ENCODE measurements around the gene PSAP.
"Not testable (repeated sequence)": the region's sequence is repeated elsewhere in the genome, so short reads cannot be mapped to it uniquely, and the experiment has no call there.

PSAP gene

DNA sequence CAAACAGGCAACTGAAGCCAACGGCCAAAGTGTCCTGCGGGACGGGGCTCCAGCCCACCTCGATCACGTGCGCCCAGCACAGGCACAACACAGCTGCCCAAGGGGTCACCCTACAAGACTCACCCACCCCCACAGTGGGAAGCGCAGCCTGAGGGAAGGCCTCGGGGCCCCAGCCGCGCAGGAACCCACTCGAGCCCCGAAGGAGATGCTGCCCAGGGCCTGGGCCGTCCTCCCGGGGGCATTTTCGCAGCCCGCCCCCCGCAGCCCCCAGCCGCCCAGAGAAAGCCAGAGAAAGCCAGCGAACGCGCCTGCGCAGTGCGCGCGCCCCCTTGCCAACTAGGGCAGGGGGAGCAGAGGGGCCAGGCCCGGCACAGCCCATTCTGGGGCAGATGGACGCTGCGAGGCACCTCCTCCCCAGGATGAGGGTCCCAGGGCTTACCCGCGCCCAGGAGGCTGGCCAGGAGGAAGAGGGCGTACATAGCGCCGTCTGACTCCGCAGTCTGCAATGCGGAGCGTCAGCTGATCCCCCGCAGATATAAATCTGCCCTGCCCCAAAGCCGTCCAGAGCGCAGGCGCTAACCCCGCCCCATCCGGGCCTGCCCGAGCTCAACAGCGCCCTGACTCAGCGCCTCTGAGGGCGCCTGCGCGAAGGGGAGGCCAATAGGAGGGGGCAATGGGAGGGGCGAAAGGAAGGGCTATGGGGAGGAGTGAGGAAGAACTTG, at the start of gene PSAP:
PSAP (minus strand) TSS at position 509 of the 722 bp plus-strand sequence; CDS start at position 479, 30 bp downstream.
- DNase-seq: peak; percentile 93 to 96 (median 93)

DNA sequence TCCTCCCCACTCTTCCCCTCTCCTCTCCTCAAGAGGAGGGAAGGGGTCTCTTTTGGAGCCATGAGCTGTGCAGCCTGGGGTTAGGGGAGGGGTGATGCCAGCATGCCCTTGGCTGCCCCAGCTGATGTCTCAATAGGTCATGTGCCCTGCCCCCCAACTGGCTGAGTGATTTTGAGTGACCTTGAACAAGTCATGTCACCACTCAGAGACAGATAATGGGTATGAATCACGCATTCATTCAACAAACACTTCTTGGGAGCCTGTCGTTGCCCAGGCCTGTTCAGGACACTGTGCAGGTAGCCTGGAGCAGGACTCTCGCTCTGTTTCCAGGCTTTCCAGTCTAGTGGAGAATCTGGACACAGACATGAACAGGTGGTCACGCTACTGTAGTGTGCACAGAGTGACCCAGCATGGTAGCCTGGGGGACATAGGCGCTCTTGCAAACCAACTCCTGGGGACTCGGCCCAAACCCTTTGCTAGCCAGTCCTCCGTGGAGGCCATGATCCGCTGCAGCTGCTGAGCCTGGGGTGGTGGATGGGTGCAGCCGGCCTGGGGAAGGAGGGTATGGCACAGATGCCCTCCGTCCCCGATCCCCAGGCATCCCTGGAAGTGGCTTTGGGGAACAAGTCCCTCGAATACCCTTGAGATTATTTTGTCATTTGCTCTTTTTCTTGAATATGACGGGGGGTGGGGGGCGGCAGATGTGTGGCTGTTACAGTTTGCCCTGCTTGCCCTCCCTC, 49.6 kb upstream of the PSAP start:
- DNase-seq: no peak

GRCh38 chr10:71899665-71900412, 48.8 kb upstream of the PSAP start:
- peak in 1 of 3 experiments; percentile 19 for DNase-seq

DNA sequence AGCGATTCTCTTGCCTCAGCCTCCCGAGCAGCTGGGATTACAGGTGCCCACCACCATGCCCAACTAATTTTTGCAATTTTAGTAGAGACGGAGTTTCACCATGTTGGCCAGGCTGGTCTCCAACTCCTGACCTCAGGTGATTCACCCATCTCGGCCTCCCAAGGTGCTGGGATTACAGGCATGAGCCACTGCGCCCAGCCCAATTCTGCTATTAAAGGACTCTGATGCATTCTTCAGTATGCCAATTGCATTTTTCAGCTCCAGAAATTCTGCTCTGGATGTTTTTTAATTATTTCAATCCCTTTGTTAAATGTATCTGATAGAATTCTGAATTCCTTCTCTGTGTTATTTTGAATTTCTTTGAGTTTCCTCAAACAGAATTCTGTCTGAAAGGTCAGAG, 47.3 kb upstream of the PSAP start:
- DNase-seq: not testable (repeated sequence)

DNA sequence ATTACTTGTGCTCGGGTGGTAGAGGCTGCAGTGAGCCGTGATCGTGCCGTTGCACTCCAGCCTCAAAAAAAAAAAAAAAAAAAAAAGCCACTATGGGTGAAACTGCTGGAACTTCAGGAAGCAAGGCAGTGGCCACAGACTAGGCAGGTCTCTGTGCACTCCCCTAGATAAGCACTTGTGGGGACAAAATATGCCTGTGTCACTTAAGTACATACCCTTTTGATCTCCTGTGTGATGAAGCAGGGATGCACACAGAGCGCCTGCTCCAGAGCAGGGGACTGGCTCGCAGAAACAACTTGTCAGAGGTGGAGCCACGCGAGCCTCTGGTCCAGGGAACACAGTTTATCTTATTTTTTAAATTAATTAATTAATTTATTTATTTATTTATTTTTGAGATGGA, 42.9 kb upstream of the PSAP start:
- DNase-seq: no peak

- DNase-seq: no peak
Observed at GRCh38 chr10:71893258-71893815, 42.3 kb upstream of the PSAP start.

DNA sequence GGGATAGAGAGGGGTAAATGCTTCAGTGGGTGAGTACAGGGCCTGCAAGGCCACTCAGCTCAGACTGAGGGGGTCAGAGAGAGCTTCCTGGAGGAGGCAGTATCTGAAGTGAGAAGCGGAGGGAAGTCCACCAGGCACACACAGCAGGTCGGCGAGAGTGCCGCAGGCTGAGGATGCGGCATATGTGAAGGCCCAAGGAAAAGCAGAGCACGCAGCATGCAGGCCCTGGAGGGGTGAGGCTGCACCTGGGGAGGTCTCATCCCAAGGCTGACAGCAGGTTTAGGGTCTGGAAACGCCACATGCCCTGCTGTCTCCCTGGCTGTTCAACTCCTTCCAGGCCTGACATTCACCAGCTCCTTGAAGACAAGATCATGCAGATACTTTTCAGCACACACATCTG, 40.4 kb upstream of the PSAP start:
- DNase-seq: no peak

DNA sequence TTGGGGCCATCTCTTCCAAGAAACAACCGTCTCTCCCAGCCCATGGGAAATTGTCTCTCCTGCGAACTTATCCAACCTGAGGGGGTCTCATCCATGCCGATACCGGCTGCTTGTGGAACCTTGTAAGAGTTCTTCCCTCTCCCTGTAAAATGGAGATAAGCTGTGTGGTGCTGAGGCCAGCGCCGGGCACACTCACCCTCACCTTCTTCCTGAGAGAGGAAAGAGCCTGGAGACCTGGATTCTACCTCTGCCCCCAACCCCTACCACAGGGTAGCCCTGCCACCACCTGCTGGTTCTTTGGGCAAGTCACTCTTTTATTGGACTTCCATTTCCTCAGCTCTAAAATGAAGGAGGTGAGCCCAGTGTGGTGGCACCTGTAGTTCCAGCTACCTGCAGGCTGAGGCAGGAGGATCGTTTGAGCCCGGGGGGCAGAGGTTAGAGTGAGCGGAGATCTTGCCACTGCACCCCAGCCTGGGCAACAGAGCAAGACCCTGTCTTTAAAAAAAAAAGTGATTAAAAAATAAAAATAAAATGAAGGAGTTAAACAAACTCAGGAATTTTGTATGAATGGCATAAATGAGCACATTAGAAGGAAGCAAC, 38.4 kb upstream of the PSAP start:
- DNase-seq: peak in 2 of 3 experiments; percentile 53 to 61

DNA sequence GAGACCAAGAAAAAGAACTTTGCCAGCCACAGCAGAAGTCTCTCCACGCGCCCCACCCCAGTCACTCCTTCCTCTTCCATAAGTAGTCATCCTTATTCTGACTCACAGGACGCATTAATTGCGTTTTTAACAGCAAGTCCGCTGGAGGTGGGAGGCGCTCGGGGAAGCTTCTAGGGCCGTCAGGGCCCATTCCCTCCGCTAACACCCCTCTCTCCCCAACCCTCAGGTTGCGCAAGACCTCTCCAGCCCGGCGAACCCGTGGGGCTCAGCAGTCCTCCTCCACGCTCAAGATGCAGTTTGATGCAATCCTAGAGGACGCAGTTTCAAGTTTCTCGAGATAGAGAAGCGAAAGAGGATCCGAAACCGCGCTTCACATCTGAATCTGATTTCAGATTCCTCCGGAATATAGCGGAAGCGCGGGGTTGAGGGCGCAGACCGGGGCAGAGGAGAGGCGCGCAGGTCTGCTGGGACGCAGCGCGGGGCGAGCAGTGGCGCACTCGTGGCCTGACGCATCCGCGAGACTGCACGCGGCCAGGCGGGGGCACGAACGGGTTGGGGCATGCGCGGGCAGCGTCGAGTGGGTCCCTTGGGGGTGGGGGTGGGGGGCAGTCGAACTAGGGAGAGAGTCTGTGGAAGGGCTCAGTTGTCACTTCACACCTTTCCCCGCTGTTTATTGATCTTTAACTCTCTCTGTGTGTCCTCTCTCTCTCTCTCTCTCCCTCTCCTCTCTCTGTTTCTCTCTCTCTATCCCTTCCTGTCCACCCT, 37.8 kb upstream of the PSAP start:
- DNase-seq: peak; percentile 30 to 75 (median 54)

DNA sequence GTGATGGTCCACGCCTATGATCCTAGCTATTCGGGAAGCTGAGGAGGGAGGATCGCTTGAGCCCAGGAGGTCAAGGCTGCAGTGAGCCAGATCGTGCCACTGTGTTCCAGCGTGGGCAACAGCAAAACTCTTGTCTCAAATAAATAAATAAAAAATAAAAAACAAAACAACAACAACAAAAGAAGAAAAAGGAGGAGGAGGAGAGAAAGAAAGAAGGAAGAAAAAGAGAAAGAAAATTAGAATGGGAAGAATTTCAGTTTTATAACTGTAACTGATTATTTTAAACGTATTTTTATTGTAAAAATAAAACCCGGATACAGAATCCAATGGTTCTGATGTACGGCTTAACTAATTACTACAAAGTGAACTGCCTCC, 37.2 kb upstream of the PSAP start:
- no peak for DNase-seq

DNA sequence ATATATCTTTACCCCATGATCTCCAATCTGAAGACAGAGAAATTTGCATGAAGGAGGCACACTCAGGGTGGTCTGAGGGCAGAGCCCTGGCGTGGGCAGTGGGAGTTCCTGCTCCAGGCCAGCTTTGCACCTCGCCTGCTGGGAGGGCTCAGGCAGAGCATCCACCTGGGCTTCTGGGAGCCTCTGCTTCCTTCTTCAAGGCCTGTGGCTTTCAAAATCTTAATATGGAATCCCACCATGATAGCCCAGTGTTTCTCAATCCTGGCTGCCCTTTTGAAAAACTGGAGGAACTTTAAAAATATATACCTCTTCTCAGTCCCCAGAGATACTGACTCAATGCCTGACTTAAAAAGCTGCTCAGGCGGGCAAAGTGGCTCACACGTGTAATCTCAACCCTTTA, 36.7 kb upstream of the PSAP start:
- DNase-seq: no peak

- DNase-seq: no peak
Observed at GRCh38 chr10:71882813-71883659, 32.0 kb upstream of the PSAP start.

- DNase-seq: no peak
Observed at GRCh38 chr10:71881647-71882355, 30.8 kb upstream of the PSAP start.

- not testable (repeated sequence) for DNase-seq
Observed at GRCh38 chr10:71881307-71881624, 30.2 kb upstream of the PSAP start.

DNA sequence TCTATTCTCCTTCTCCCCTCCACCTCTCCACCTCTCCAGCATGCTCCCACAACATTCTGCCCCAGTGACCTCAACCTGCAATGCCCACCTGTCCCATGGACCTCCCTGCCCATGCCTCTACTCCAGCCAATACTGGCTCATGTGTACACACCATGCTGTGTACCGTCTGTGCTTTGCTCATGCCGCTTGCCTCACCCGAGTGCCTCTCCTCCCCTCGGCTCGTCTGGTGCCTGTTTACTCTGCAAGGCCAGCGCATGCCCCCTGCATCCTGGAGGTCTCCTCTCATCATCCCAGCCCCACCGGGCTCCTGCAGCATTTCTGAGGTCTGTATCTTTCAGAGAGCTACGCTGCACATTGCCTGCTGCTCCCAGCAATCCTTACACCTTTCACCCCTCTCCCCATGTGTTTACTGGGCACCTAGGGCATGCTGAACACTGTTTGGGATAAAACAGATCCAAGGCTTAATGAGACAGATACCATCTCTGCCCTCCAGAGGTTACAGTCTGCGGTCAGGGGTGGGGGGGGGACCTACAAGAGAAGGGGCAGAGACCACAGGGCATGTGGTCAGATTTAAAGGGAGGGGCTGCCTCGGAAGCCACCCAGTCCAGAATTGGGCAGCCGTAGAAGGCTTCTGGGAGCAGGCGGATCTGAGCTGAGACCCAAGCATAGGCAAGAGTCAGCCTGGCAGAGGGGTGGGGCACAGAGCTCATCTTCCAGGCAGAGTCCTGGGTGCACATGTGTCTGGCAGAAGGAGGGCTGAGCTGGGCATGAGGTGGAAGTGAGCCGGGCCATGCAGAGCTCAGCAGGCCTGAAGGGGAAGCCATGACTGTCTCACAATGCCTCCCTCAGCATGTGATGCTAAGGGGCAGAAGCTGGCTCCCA, 29.6 kb upstream of the PSAP start:
- DNase-seq: no peak

DNA sequence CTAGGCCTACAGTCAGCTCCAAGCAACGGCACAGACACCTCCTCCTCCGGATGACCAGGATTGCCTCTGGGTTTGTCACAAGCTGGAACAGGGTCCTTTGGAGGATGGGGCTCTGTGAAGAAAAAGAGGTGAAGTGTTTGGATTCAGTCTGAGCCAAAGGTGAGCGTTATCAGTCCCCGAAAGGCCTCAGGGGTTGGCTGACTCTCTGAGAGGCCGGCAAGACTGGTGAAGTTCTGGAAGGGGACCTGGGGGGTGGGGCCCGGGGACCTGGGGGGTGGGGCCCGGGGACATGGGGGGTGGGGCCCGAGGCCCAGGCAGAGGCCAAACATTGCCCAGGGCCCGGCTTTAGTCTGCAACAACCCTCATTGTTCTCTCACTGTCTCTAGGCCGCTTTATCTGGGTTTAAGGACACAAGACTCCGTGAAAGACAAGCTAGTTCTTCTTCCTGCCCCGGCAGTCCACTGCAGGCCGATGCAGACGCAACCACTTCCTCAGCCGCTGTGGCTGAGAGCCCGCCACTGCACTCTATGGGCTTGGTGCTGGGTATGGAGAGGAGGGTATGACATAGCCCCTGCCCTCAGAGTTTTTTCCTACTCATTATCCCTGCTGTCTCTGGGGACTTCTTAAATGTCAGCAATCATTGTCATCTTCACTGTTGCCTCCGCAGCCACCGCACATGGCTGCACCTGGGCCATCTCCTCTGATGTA, 27.4 kb upstream of the PSAP start:
- DNase-seq: peak in 2 of 3 experiments; percentile 1 to 42

DNA sequence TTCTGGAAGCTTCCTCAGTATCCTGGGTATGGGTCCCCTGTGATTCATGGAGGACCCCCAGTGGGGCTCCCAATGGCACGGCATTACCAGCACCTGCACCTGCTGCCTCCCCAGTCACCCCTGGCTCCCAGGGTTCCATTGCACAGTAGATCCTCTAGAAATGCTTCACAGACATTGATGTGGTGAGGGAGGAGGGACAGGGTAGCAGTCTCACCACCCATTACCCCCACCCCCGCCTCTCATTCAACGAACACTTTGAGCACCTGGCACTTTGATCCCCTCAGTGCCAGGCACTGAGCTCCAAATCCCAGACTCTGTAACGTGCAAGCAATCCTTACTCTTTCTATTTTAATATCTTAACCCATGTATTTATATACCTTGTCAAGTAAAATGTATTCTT, 26.8 kb upstream of the PSAP start:
- DNase-seq: no peak

DNA sequence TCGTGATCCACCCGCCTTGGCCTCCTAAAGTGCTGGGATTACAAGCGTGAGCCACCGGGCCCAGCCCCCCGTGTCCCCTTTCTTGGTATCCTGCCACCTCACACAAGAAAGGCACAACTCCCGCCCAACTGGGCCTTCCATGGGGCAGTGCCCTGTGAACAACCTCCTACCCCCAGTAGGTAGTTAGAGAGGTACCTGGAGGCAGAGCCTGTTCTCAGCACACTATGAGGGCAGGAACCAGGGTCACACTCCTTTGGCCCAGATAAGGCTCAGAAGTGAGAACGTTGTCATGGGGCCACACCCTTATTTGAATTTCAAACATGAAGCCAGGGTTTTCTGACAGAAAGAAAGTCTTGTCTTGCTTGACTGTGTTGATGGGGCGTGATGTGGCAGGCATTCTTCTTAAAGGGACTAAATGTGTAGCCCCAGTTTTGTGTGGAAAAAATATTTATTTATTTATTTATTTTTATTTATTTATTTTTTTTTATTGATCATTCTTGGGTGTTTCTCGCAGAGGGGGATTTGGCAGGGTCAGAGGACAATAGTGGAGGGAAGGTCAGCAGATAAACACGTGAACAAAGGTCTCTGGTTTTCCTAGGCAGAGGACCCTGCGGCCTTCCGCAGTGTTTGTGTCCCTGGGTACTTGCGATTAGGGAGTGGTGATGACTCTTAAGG, 23.8 kb upstream of the PSAP start:
- not testable (repeated sequence) for DNase-seq

All from NCI-H1417 (cell line).